ENCODE data around the gene LRRC36.

Gene LRRC36

DNA sequence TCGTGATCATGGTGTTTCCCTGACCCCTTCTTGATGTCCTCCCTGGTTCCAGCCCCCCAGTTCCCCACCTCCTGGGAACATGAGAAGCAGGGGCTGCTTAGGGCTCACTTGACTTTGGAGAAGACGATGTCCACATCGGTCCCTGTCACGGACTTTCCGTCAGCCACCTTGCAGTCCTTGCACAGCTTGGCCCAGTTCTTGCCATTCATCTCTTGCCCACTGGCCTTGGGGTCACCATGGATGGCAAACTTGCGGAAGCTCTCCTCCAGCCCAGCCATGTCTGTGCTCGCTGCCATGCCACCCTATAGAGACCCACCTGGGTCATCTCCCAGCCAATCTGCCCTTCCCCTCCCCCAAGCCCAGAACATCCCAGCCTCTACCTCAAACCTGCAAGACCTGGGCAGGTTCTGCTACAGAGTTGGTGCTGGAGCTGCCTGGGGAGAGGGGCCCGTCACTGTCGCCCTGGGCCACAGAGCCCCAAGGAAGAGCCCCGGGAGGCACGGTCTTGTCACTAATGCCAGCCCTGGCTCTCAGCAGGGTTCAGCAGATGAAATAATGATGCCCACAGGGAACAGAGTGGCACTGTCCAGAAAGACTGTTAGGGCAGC lies 64.3 kb downstream of the LRRC36 start:
- Histone ChIP-seq H3K4me3 (ENCODE audit: low read depth, low read length) (no peak overlapping the region), H3K27me3 (ENCODE audit: insufficient read depth, low read length) (peaks cover 9% of the 10 kb centered on the region), H3K79me2 (ENCODE audit: control insufficient read depth, insufficient read depth, low read length, unreplicated experiment) (no peaks in the 10 kb centered on the region), H3K36me3 (ENCODE audit: insufficient read depth, low read length) (no peaks in the 10 kb centered on the region), H2AFZ (ENCODE audit: low read length, unreplicated experiment) (no peak overlapping the region), H3K4me1 (ENCODE audit: control insufficient read depth, insufficient read depth, low read length, unreplicated experiment) (peaks cover 20% of the 10 kb centered on the region), H3K27ac (ENCODE audit: low read depth, low read length) (no peak overlapping the region)

DNA sequence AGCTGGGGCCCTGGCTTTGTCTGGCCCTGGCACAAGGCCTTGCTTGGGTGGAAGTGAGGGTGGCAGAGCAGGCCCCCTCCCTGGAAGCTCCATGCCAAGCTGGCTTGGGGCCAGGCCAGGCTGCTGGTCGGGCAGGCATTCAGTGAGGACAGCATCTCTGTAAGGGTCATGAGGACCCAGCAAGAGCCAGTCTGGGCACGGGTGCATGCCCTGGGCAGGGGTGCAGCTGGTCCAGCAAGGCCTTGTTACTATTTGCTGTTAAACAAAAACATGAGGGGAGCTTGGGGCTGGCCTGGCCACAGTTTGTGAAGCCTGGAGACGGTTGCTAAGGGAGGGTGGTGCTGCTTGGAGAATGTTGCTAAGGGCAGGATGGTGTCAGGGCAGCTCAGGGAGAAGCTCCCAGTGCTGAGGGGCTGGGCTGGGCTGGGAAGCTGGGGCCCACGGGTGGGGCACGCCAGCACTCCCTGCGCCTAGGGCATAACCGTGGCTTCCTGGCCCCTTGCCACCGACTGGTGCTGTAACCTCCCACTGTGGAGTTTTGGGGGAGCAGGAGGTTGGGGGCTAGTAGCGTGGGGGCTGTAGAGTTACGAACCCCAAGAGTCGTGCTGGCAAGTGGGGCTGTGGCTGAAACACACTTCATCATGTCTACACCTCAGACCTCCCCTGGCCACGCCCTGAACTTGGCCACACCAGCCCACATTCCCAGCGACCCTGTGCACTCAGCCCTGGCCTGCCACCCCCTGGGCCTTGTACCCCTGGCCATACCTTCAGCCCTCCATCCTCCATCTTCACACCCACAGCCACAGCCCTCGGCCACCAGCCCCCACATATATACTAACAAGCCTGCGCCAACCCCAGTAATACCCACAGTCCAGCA lies 65.0 kb downstream of the LRRC36 start:
- no peaks in the 10 kb centered on the region for H3K36me3 ChIP-seq (ENCODE audit: insufficient read depth, low read length)
- H2AFZ ChIP-seq (ENCODE audit: low read length, unreplicated experiment): no peak overlapping the region
- H3K4me1 ChIP-seq (ENCODE audit: control insufficient read depth, insufficient read depth, low read length, unreplicated experiment): peaks cover 27% of the 10 kb centered on the region
- peaks cover 9% of the 10 kb centered on the region for H3K27me3 ChIP-seq (ENCODE audit: insufficient read depth, low read length)
- H3K79me2 ChIP-seq (ENCODE audit: control insufficient read depth, insufficient read depth, low read length, unreplicated experiment): no peaks in the 10 kb centered on the region
- no peak overlapping the region for H3K27ac ChIP-seq (ENCODE audit: low read depth, low read length)
- no peak overlapping the region for H3K4me3 ChIP-seq (ENCODE audit: low read depth, low read length)

GRCh38 chr16:67392301-67393059 lies 65.9 kb downstream of the LRRC36 start:
- Histone ChIP-seq H3K27me3 (ENCODE audit: insufficient read depth, low read length) (peaks cover 9% of the 10 kb centered on the region), H3K36me3 (ENCODE audit: insufficient read depth, low read length) (no peaks in the 10 kb centered on the region), H2AFZ (ENCODE audit: low read length, unreplicated experiment) (no peak overlapping the region), H3K27ac (ENCODE audit: low read depth, low read length) (no peak overlapping the region), H3K79me2 (ENCODE audit: control insufficient read depth, insufficient read depth, low read length, unreplicated experiment) (no peaks in the 10 kb centered on the region), H3K4me3 (ENCODE audit: low read depth, low read length) (peak overlapping the region; percentile 74), H3K4me1 (ENCODE audit: control insufficient read depth, insufficient read depth, low read length, unreplicated experiment) (peaks cover 29% of the 10 kb centered on the region)

DNA sequence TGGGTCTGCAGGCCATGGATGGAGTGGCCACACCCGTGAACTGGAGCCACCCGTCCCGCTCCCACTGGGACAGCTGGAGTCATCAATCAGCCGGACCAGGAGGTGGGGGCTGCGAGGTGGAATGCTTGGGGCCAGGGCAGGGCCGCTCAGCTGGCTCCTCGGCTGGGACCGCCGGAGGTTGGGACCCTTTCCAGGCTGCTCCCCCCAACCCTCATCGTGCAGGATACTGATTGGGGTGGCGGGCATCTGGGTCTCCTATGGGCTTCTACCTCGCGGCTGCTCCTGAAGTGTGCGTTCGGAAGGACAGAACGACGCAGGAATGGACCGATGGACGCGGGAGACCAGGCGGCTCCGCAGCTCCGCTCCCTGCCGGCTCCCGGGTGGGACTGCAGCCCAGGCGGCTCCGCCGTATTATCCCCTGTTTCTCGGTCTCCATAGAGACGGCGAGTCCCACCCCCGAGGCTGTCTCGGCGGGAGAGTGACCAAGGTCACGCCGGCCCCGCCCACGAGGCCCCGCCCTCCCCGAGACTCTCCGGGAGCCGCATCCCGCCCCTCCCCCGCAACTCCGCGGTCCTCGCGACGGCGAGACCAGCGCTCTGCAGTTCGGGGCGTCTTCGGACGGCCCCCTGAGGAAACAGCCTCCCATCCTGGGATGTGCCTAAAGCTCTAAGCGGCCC lies 66.6 kb downstream of the LRRC36 start, which contains the start of gene TPPP3:
TSS of gene TPPP3 (minus strand) at position 388 of the 677 bp plus-strand sequence. CDS start 2,387 bp downstream, outside the sequence.
- H2AFZ ChIP-seq (ENCODE audit: low read length, unreplicated experiment): peak within 1 kb of the TSS; percentile 39
- no peaks in the 10 kb centered on the region for H3K36me3 ChIP-seq (ENCODE audit: insufficient read depth, low read length)
- no peak within 1 kb of the TSS for H3K27ac ChIP-seq (ENCODE audit: low read depth, low read length)
- peaks cover 9% of the 10 kb centered on the region for H3K27me3 ChIP-seq (ENCODE audit: insufficient read depth, low read length)
- peaks cover 29% of the 10 kb centered on the region for H3K4me1 ChIP-seq (ENCODE audit: control insufficient read depth, insufficient read depth, low read length, unreplicated experiment)
- H3K79me2 ChIP-seq (ENCODE audit: control insufficient read depth, insufficient read depth, low read length, unreplicated experiment): no peaks in the 10 kb centered on the region
- peak within 1 kb of the TSS; percentile 74 for H3K4me3 ChIP-seq (ENCODE audit: low read depth, low read length)

GRCh38 chr16:67393788-67394154 lies 67.2 kb downstream of the LRRC36 start:
- Histone ChIP-seq H2AFZ (ENCODE audit: low read length, unreplicated experiment) (peak overlapping the region; percentile 39), H3K36me3 (ENCODE audit: insufficient read depth, low read length) (no peaks in the 10 kb centered on the region), H3K4me3 (ENCODE audit: low read depth, low read length) (peak overlapping the region; percentile 74), H3K27me3 (ENCODE audit: insufficient read depth, low read length) (peaks cover 9% of the 10 kb centered on the region), H3K79me2 (ENCODE audit: control insufficient read depth, insufficient read depth, low read length, unreplicated experiment) (no peaks in the 10 kb centered on the region), H3K4me1 (ENCODE audit: control insufficient read depth, insufficient read depth, low read length, unreplicated experiment) (peaks cover 29% of the 10 kb centered on the region), H3K27ac (ENCODE audit: low read depth, low read length) (no peak overlapping the region)

DNA sequence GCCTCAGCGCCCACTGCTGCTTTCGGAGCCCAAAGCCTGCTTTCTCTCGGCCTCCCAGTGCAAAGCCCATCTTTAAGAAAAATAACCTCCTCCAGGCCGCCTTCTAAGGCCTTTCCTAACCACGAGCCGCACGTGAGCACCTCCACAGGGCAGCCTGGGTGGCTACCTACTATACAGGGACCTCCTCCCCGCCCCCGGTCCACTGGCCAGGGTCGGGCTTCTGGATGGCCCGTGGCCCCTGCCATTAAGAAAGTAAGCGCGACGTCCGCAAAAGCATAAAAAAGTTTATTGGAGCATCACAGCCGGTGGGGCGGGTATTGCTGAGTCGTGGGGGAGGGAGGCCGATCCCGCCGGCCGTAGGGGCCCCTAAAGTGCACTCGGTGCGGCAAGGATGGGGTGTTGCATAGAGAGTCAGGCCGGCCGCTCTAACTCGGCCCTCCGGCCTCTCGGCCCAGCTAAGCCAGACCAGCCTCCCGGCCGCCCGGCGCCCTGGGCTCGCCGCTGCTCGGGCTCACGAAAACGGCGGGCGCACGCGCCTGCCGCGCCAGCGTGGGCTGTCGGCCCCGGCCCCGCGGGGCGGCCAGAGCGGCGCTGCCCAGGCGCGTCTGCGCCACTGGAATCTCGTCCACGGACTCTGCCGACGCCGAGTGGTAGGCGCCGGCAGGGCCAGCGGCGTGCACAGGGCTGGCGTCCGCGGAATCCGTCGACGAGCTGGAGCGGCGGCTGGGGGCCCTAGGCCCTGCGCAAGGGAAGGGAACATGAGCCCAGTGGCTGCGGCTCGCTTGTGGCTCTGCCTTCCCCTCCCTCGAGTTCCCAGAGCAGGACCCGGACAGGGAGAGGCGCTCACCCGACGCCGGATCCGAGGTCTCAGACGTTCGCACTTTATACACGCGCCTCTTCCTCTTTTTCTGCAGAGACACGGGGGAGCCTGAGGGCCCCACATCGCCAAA lies 67.8 kb downstream of the LRRC36 start:
- H2AFZ ChIP-seq (ENCODE audit: low read length, unreplicated experiment): no peak overlapping the region
- no peaks in the 10 kb centered on the region for H3K79me2 ChIP-seq (ENCODE audit: control insufficient read depth, insufficient read depth, low read length, unreplicated experiment)
- peak overlapping the region; percentile 74; the same call in 1 of the 2 replicates for H3K4me3 ChIP-seq (ENCODE audit: low read depth, low read length)
- H3K36me3 ChIP-seq (ENCODE audit: insufficient read depth, low read length): no peaks in the 10 kb centered on the region
- no peak overlapping the region for H3K27ac ChIP-seq (ENCODE audit: low read depth, low read length)
- peaks cover 29% of the 10 kb centered on the region for H3K4me1 ChIP-seq (ENCODE audit: control insufficient read depth, insufficient read depth, low read length, unreplicated experiment)
- H3K27me3 ChIP-seq (ENCODE audit: insufficient read depth, low read length): peaks cover 9% of the 10 kb centered on the region

GRCh38 chr16:67395105-67395457 lies 68.5 kb downstream of the LRRC36 start:
- H3K27me3 ChIP-seq (ENCODE audit: insufficient read depth, low read length): peaks cover 9% of the 10 kb centered on the region
- H3K27ac ChIP-seq (ENCODE audit: low read depth, low read length): no peak overlapping the region

DNA sequence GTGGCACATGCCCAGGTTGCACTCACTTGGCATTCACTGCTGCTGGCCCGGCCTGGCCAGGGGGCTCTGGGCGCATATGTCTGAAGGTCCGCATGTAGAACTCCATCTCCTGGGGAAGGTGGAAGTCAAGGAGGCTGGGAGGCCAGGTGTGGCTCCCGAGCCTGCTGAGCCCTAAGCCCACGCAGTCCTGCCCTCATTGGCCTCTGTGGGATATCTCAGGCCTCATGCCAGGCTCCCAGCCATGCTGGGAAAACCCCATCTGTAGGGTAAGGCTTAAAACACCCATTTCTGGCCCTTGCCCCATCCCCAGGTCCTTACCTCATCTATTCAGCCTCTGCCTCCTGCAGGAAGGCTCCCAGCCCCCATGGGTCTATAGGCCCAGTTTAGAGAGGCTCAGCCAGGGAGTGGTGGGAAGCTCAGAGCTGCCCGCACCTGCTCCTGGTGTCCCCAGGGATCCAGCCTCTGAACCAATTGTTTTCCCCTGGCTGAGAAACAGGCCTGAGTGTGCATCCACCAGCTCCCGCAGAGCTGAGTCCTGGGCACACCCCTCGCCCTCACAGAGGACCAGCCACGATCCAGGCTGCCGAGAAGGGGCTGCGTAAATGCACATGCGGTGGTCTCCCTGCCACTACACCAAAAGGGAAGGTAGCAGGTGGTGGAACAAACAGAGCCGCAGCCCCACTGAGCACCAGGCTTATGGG lies 69.0 kb downstream of the LRRC36 start:
- no peaks in the 10 kb centered on the region for H3K36me3 ChIP-seq (ENCODE audit: insufficient read depth, low read length)
- H3K27me3 ChIP-seq (ENCODE audit: insufficient read depth, low read length): peaks cover 9% of the 10 kb centered on the region
- no peak overlapping the region for H2AFZ ChIP-seq (ENCODE audit: low read length, unreplicated experiment)
- H3K4me3 ChIP-seq (ENCODE audit: low read depth, low read length): no peak overlapping the region
- H3K4me1 ChIP-seq (ENCODE audit: control insufficient read depth, insufficient read depth, low read length, unreplicated experiment): peaks cover 29% of the 10 kb centered on the region
- H3K27ac ChIP-seq (ENCODE audit: low read depth, low read length): peak overlapping the region; percentile 3; the same call in 1 of the 2 replicates
- no peaks in the 10 kb centered on the region for H3K79me2 ChIP-seq (ENCODE audit: control insufficient read depth, insufficient read depth, low read length, unreplicated experiment)

More at GRCh38 chr16:67395105-67395457, 68.5 kb downstream of the LRRC36 start:
- Histone ChIP-seq H3K36me3 (ENCODE audit: insufficient read depth, low read length) (no peaks in the 10 kb centered on the region), H2AFZ (ENCODE audit: low read length, unreplicated experiment) (no peak overlapping the region), H3K4me3 (ENCODE audit: low read depth, low read length) (no peak overlapping the region), H3K79me2 (ENCODE audit: control insufficient read depth, insufficient read depth, low read length, unreplicated experiment) (no peaks in the 10 kb centered on the region), H3K4me1 (ENCODE audit: control insufficient read depth, insufficient read depth, low read length, unreplicated experiment) (peaks cover 29% of the 10 kb centered on the region)
